Adrenal gland (tissue), 12 donors: Measurements from ENCODE around the gene IMMP2L. TPM values are rescaled to one million over a fixed set of nuclear protein-coding genes. Genes with fewer than 3 reads are reported as not detected.

Experiments used
- DNase-seq, 7 donors: peaks; one replicate each; pipeline ENCODE4 v3.0.0-alpha.2; 2019 to 2020
- H3K27ac ChIP-seq, 5 donors: fragments of 200-600 bp; sonication (generic) in 4 of 5; 1 replicate in 3 of 5; 2 replicates in 2 of 5; pipeline versions ENCODE4 v1.5.1 to v1.8.0; 2016 to 2020; ENCODE audit warnings: mild to moderate bottlenecking in 1 of 5
- H3K27me3 ChIP-seq: fragments of 200-600 bp; 2 replicates; pipeline ENCODE4 v1.8.0; 2021
- H3K36me3 ChIP-seq, 2 donors: fragments of 200-600 bp; replicated peaks in 1 of 2; 1 replicate in 1 of 2; 2 replicates in 1 of 2; pipeline versions ENCODE4 v1.5.1 to v1.8.0; 2018 to 2022
- H3K4me1 ChIP-seq, 2 donors: fragments of 200-600 bp; replicated peaks in 1 of 2; 1 replicate in 1 of 2; 2 replicates in 1 of 2; pipeline versions ENCODE4 v1.5.1 to v1.8.0; 2018 to 2021
- H3K4me3 ChIP-seq, 4 donors: fragments of 200-600 bp; sonication (generic) in 3 of 4; one replicate each; pipeline ENCODE4 v1.5.1; 2016 to 2018
- H3K9me3 ChIP-seq, 3 donors: fragments of 200-600 bp; sonication (generic) in 1 of 3; replicated peaks in 1 of 3; 1 replicate in 2 of 3; 2 replicates in 1 of 3; pipeline versions ENCODE4 v1.5.1 to v1.8.0; 2016 to 2021
- CTCF ChIP-seq, 6 experiments: fragments of 450-650 bp in 4 of 6; fragments of 200-600 bp in 2 of 6; sonication (generic) in 1 of 6; IDR thresholded peaks; 1 replicate in 5 of 6; 2 replicates in 1 of 6; pipeline versions ENCODE4 v1.5.1 to v1.8.0; 2016 to 2021; ENCODE audit warnings: antibody characterized with exemption in 6 of 6, mild to moderate bottlenecking in 2 of 6, moderate library complexity in 1 of 6
- POLR2A ChIP-seq, 2 donors: fragments of 450-650 bp; IDR thresholded peaks; one replicate each; pipeline ENCODE4 v1.6.1; 2017; ENCODE audit warnings: antibody characterized with exemption in 2 of 2, mild to moderate bottlenecking in 2 of 2, moderate library complexity in 1 of 2
- WGBS, 4 donors: extraction: QIAGEN DNeasy Blood & Tissue Kit in 2 of 4; methylation state at CpG; one replicate each; pipeline versions ENCODE4 v1.1.5 to v1.1.7; 2013 to 2017; 5-methylcytosine and 5-hydroxymethylcytosine counted together
- intact Hi-C, 2 donors: fragments of 100-400 bp; cut with DNase I; formaldehyde crosslinking; loops; one replicate each; pipeline versions ENCODE4 v1.14.1 to v1.15.0; 2022 to 2023
- polyA plus RNA-seq, 3 donors: library from polyadenylated mRNA; stranded (reverse); fragments of 200-250 nt in 2 of 3; fragments of 350-450 nt in 1 of 3; fragmentation: Illumina TruSeq in 1 of 3; extraction: RNeasy Lipid Tissue Mini Kit (QIAGEN cat#74804) in 1 of 3; gene quantifications; one replicate each; pipeline ENCODE4 v1.2.3, GENCODE V29; 2013 to 2014
- total RNA-seq, 9 donors: library from RNA; depleted of rRNA in 4 of 9; stranded (reverse); fragments of >200 nt in 4 of 9; fragments of 120-200 nt in 1 of 9; fragmentation: NEBNext Ultra II Directional in 1 of 9; extraction: Animal tissue kit (Norgen Biotek cat#: 25700) in 1 of 9; gene quantifications; one replicate each; pipeline versions ENCODE4 v1.1.0 to v1.2.4, GENCODE V29; 2013 to 2023
- donor health status: healthy with polysubstance abuse.
- donor health status: Bipolar disorder and iron deficiency.
- donor health status: DM: yes; HTN: yes; CAD: no.
- donor health status: DM: no; HTN: no; CAD: no.
- donor health status: DM: no; HTN: no; CAD: no.
- donor health status: DM: yes; HTN: yes; CAD: no.

IMMP2L gene
- total and polyA plus RNA-seq, 12 donors, result 13.4 to 34.1 (median 25.3) TPM

- no peak for TF ChIP-seq CTCF (IDR thresholded peaks at IDR 0.05)
- no peak for TF ChIP-seq POLR2A (IDR thresholded peaks at IDR 0.05)
Observed at GRCh38 chr7:111190804-111191203, 371.5 kb downstream of the IMMP2L start.

GRCh38 chr7:111184987-111185386 is 377.3 kb downstream of the IMMP2L start:
- Histone ChIP-seq H3K27me3 (no peaks in the 10 kb centered on the region), H3K4me3 (no peak overlapping the region), H3K4me1 (no peaks in the 10 kb centered on the region), H3K9me3 (no peaks in the 10 kb centered on the region), H3K27ac (no peak overlapping the region), H3K36me3 (no peaks in the 10 kb centered on the region)
- intact Hi-C loops, result no loop called here
- TF ChIP-seq CTCF (IDR thresholded peaks at IDR 0.05) (no peak), POLR2A (IDR thresholded peaks at IDR 0.05) (no peak)
- WGBS, 4 donors, result 95 to 98% (median 96%) methylated on average over 3 of the region's 3 CpGs
- DNase-seq, result no peak

More at GRCh38 chr7:111190804-111191203, 371.5 kb downstream of the IMMP2L start:
- peak in 3 of 7 donors; percentile 5 to 37 (median 19) for DNase-seq
- no peak overlapping the region for H3K27ac ChIP-seq
- no peak overlapping the region for H3K4me3 ChIP-seq
- peaks cover 0 to 7% of the 10 kb centered on the region in 2 donors for H3K4me1 ChIP-seq
- H3K36me3 ChIP-seq, result no peaks in the 10 kb centered on the region
- no peaks in the 10 kb centered on the region for H3K27me3 ChIP-seq
- intact Hi-C loops, result no loop called here
- WGBS, 4 donors, result 37 to 57% (median 46%) methylated on average over 2 of the region's 2 CpGs
- no peaks in the 10 kb centered on the region for H3K9me3 ChIP-seq

GRCh38 chr7:111183321-111183720 is 379.0 kb downstream of the IMMP2L start:
- no peak overlapping the region for H3K27ac ChIP-seq
- no peak overlapping the region for H3K4me3 ChIP-seq
- TF ChIP-seq POLR2A (IDR thresholded peaks at IDR 0.05), result no peak
- no peaks in the 10 kb centered on the region for H3K9me3 ChIP-seq
- H3K36me3 ChIP-seq, result no peaks in the 10 kb centered on the region
- intact Hi-C loops, result no loop called here
- no peak for DNase-seq
- no peaks in the 10 kb centered on the region for H3K4me1 ChIP-seq
- no peaks in the 10 kb centered on the region for H3K27me3 ChIP-seq

GRCh38 chr7:111180338-111180737 is 382.0 kb downstream of the IMMP2L start:
- TF ChIP-seq POLR2A (IDR thresholded peaks at IDR 0.05) (no peak), CTCF (IDR thresholded peaks at IDR 0.05) (no peak)
- Histone ChIP-seq H3K4me3 (no peak overlapping the region), H3K27ac (no peak overlapping the region), H3K9me3 (no peaks in the 10 kb centered on the region), H3K4me1 (no peaks in the 10 kb centered on the region), H3K36me3 (no peaks in the 10 kb centered on the region), H3K27me3 (no peaks in the 10 kb centered on the region)
- 91 to 100% (median 94%) methylated on average over 1 of the region's 1 CpG for WGBS, 4 donors
- no peak for DNase-seq
- intact Hi-C loops, result no loop called here

- H3K27ac ChIP-seq, result no peak overlapping the region
- no peaks in the 10 kb centered on the region for H3K4me1 ChIP-seq
- no peaks in the 10 kb centered on the region for H3K27me3 ChIP-seq
- H3K9me3 ChIP-seq, result no peaks in the 10 kb centered on the region
- H3K36me3 ChIP-seq, result no peaks in the 10 kb centered on the region
- no peak for TF ChIP-seq POLR2A (IDR thresholded peaks at IDR 0.05)
- TF ChIP-seq CTCF (IDR thresholded peaks at IDR 0.05), result no peak
- intact Hi-C loops, result no loop called here
- DNase-seq, result no peak
- no peak overlapping the region for H3K4me3 ChIP-seq
- WGBS, 4 donors, result 91 to 98% (median 96%) methylated on average over 2 of the region's 2 CpGs
Observed at GRCh38 chr7:111175908-111176441, 386.3 kb downstream of the IMMP2L start.
